Tibial artery (tissue), 4 donors: ENCODE measurements around the gene DHX36.

Experiments
- DNase-seq, 2 donors: peaks; one replicate each; pipeline ENCODE4 v3.0.0-alpha.2; 2019
- H3K27ac ChIP-seq, 2 donors: fragments of 200-600 bp; sonication (generic) in 1 of 2; 1 replicate in 1 of 2; 2 replicates in 1 of 2; pipeline ENCODE4 v1.5.1; 2018 to 2019; ENCODE audit warnings: mild to moderate bottlenecking in 1 of 2
- H3K27me3 ChIP-seq, 2 donors: fragments of 200-600 bp; sonication (generic) in 1 of 2; one replicate each; pipeline versions ENCODE4 v1.5.1 to v1.6.0; 2016 to 2019
- H3K36me3 ChIP-seq, 3 donors: fragments of 200-600 bp; sonication (generic) in 2 of 3; one replicate each; pipeline ENCODE4 v1.5.1; 2016 to 2019; ENCODE audit warnings: mild to moderate bottlenecking in 2 of 3
- H3K4me1 ChIP-seq, 4 donors: fragments of 200-600 bp; sonication (generic) in 2 of 4; 1 replicate in 3 of 4; 2 replicates in 1 of 4; pipeline ENCODE4 v1.5.1; 2016 to 2019
- H3K4me3 ChIP-seq, 2 donors: fragments of 200-600 bp; sonication (generic) in 1 of 2; 1 replicate in 1 of 2; 2 replicates in 1 of 2; pipeline ENCODE4 v1.5.1; 2018 to 2019; ENCODE audit warnings: mild to moderate bottlenecking in 2 of 2
- H3K9me3 ChIP-seq, 3 donors: fragments of 200-600 bp; sonication (generic) in 1 of 3; one replicate each; pipeline ENCODE4 v1.5.1; 2016 to 2019
- CTCF ChIP-seq, 2 experiments: fragments of 200-600 bp in 1 of 2; fragments of 450-650 bp in 1 of 2; IDR thresholded peaks; one replicate each; pipeline ENCODE4 v1.5.1; 2017 to 2019; ENCODE audit warnings: antibody characterized with exemption in 2 of 2, mild to moderate bottlenecking in 1 of 2, moderate library complexity in 1 of 2
- intact Hi-C: fragments of 100-400 bp; cut with DNase I; formaldehyde crosslinking; loops from one replicate; pipeline ENCODE4 v1.15.0; 2023; ENCODE audit warnings: low total_unique reads

Gene DHX36

GRCh38 chr3:154240235-154240634, 84.1 kb downstream of the DHX36 start:
- Histone ChIP-seq H3K36me3 (peaks cover 10 to 18% (median 18%) of the 10 kb centered on the region in 3 donors), H3K4me1 (peaks cover 0 to 31% (median 16%) of the 10 kb centered on the region in 4 donors), H3K27me3 (no peaks in the 10 kb centered on the region), H3K9me3 (no peaks in the 10 kb centered on the region), H3K27ac (no peak overlapping the region), H3K4me3 (no peak overlapping the region)
- intact Hi-C loops = no loop called here
- no peak for DNase-seq
- TF ChIP-seq CTCF (IDR thresholded peaks at IDR 0.05) = no peak

- Histone ChIP-seq H3K9me3 (no peaks in the 10 kb centered on the region), H3K4me3 (no peak overlapping the region), H3K27me3 (no peaks in the 10 kb centered on the region), H3K4me1 (no peaks in the 10 kb centered on the region), H3K27ac (no peak overlapping the region), H3K36me3 (peaks cover 10 to 22% (median 18%) of the 10 kb centered on the region in 3 donors)
- TF ChIP-seq CTCF (IDR thresholded peaks at IDR 0.05) = no peak
- DNase-seq = no peak
- intact Hi-C loops = no loop called here
Observed at GRCh38 chr3:154236331-154236730, 88.0 kb downstream of the DHX36 start.

GRCh38 chr3:154235330-154235729, 89.0 kb downstream of the DHX36 start:
- intact Hi-C loops = no loop called here
- Histone ChIP-seq H3K27me3 (no peaks in the 10 kb centered on the region), H3K36me3 (peaks cover 4 to 13% (median 12%) of the 10 kb centered on the region in 3 donors), H3K4me3 (no peak overlapping the region), H3K27ac (no peak overlapping the region), H3K4me1 (no peaks in the 10 kb centered on the region), H3K9me3 (no peaks in the 10 kb centered on the region)
- TF ChIP-seq CTCF (IDR thresholded peaks at IDR 0.05) = no peak
- no peak for DNase-seq

GRCh38 chr3:154229217-154229590, 95.1 kb downstream of the DHX36 start:
- H3K27ac ChIP-seq = no peak overlapping the region
- DNase-seq = no peak
- H3K4me3 ChIP-seq = no peak overlapping the region
- H3K9me3 ChIP-seq = no peaks in the 10 kb centered on the region
- intact Hi-C loops = no loop called here
- TF ChIP-seq CTCF (IDR thresholded peaks at IDR 0.05) = no peak
- peaks cover 0 to 24% (median 9%) of the 10 kb centered on the region in 3 donors for H3K36me3 ChIP-seq
- H3K27me3 ChIP-seq = no peaks in the 10 kb centered on the region
- peaks cover 0 to 6% (median 2%) of the 10 kb centered on the region in 4 donors for H3K4me1 ChIP-seq

GRCh38 chr3:154228561-154229216, 95.6 kb downstream of the DHX36 start:
- peaks cover 0 to 24% (median 9%) of the 10 kb centered on the region in 3 donors for H3K36me3 ChIP-seq
- H3K4me1 ChIP-seq = peaks cover 0 to 6% (median 2%) of the 10 kb centered on the region in 4 donors
- no peak for TF ChIP-seq CTCF (IDR thresholded peaks at IDR 0.05)
- intact Hi-C loops = no loop called here
- H3K27me3 ChIP-seq = no peaks in the 10 kb centered on the region
- no peak overlapping the region for H3K4me3 ChIP-seq
- H3K27ac ChIP-seq = no peak overlapping the region
- no peaks in the 10 kb centered on the region for H3K9me3 ChIP-seq
- DNase-seq = no peak
